Fibroblast of lung (primary cell): Measurements from ENCODE around the gene SLC22A14. TPM values are rescaled to one million over a fixed set of nuclear protein-coding genes. Genes with fewer than 3 reads are reported as not detected.

ENCODE experiments used
- DNase-seq, 2 donors: peaks; one replicate each; pipeline versions ENCODE4 v3.0.0 to v3.0.0-alpha.2; 2010; ENCODE audit warnings: low read depth in 2 of 2
- H2AFZ ChIP-seq: 2 replicates; pipeline ENCODE4 v1.5.1; 2012; ENCODE audit warnings: low read length, control low read depth, inconsistent platforms
- H3K27ac ChIP-seq: 2 replicates; pipeline ENCODE4 v1.5.1; 2011; ENCODE audit warnings: low read length, control low read depth; ENCODE audit not compliant: insufficient read depth
- H3K27me3 ChIP-seq: 2 replicates; pipeline ENCODE4 v1.5.1; 2011; ENCODE audit warnings: mild to moderate bottlenecking, low read length; ENCODE audit not compliant: control insufficient read depth, insufficient read depth
- H3K36me3 ChIP-seq: 2 replicates; pipeline ENCODE4 v1.5.1; 2011; ENCODE audit warnings: low read length; ENCODE audit not compliant: control insufficient read depth, insufficient read depth
- H3K4me1 ChIP-seq: 2 replicates; pipeline ENCODE4 v1.5.1; 2011; ENCODE audit warnings: low read length; ENCODE audit not compliant: control insufficient read depth, insufficient read depth; ENCODE audit errors: extremely low read depth
- H3K4me2 ChIP-seq: 2 replicates; pipeline ENCODE4 v1.5.1; 2011; ENCODE audit warnings: low read length, control low read depth; ENCODE audit not compliant: insufficient read depth; ENCODE audit errors: extremely low read depth
- H3K4me3 ChIP-seq, 4 experiments: fragments of 200-600 bp in 1 of 4; sonication (generic) in 1 of 4; replicated peaks in 1 of 4; 2 replicates each; pipeline ENCODE4 v1.5.1; 2011 to 2016; ENCODE audit warnings: low read length in 4 of 4, low read depth in 3 of 4, mild to moderate bottlenecking in 3 of 4, control low read depth in 2 of 4, inconsistent platforms in 1 of 4, mixed read lengths in 1 of 4; ENCODE audit not compliant: insufficient read depth in 1 of 4; ENCODE audit errors: control extremely low read depth in 1 of 4
- H3K79me2 ChIP-seq: 2 replicates; pipeline ENCODE4 v1.5.1; 2012; ENCODE audit warnings: mild to moderate bottlenecking, low read length, inconsistent platforms; ENCODE audit not compliant: control insufficient read depth, insufficient read depth
- H3K9ac ChIP-seq: 2 replicates; pipeline ENCODE4 v1.5.1; 2011; ENCODE audit warnings: mild to moderate bottlenecking, low read length, control low read depth; ENCODE audit not compliant: insufficient read depth
- H3K9me3 ChIP-seq: 2 replicates; pipeline ENCODE4 v1.5.1; 2012; ENCODE audit warnings: low read depth, low read length; ENCODE audit not compliant: control insufficient read depth, insufficient read depth
- H4K20me1 ChIP-seq: 2 replicates; pipeline ENCODE4 v1.5.1; 2011; ENCODE audit warnings: low read length; ENCODE audit not compliant: control insufficient read depth, insufficient read depth; ENCODE audit errors: extremely low read depth
- EZH2 ChIP-seq: IDR thresholded peaks from 2 replicates; pipeline ENCODE4 v1.5.1; 2012; ENCODE audit warnings: low read length, control low read depth, mild to moderate bottlenecking; ENCODE audit errors: missing control alignments
- polyA plus RNA-seq, 2 donors: library from polyadenylated mRNA; depleted of rRNA in 1 of 2; stranded (reverse) in 1 of 2; unstranded in 1 of 2; fragments of >200 nt; gene quantifications; 2 replicates each; pipeline ENCODE4 v1.2.1, GENCODE V29; 2011 to 2012; ENCODE audit warnings: missing spikeins in 1 of 2
- total RNA-seq: library from RNA; depleted of rRNA; stranded (reverse); fragments of >200 nt; gene quantifications from 2 replicates; pipeline ENCODE4 v1.2.1, GENCODE V29; 2014
- TF ChIP-seq, protein P1 (sequence below), 2 donors: IDR thresholded peaks in 1 of 2; conservative IDR thresholded peaks in 1 of 2; 1 replicate in 1 of 2; 2 replicates in 1 of 2; pipeline ENCODE4 v1.5.1; 2011 to 2012; ENCODE audit warnings: low read length in 2 of 2, control low read depth in 1 of 2, inconsistent platforms in 1 of 2, low read depth in 1 of 2, mild to moderate bottlenecking in 1 of 2

Gene SLC22A14
- total and polyA plus RNA-seq, 2 donors (not counting 1 experiment from before 2014, with no cell fraction given) = 0.17 TPM; not detected in 1

DNA sequence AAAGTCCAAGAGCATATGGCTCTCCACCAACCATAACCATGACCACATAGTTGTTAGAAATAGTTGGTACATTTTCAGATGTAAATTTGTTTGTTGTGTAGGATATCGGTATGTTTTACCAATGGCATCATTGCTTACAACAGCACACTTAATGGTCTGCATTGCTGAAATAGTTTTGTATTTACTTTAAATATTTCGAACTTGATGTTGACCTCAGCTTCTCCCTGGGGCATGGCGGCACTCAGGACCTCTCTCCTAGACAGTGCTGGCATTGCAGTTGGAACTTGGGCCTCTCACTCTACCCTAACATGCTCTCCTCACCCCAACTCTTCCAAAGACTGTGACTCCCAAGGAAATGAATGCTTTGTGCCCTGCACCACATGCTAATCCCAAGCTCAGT lies 11.5 kb upstream of the SLC22A14 start:
- no peaks in the 10 kb centered on the region for H3K9me3 ChIP-seq
- no peak for TF ChIP-seq EZH2
- TF ChIP-seq, protein P1, sequence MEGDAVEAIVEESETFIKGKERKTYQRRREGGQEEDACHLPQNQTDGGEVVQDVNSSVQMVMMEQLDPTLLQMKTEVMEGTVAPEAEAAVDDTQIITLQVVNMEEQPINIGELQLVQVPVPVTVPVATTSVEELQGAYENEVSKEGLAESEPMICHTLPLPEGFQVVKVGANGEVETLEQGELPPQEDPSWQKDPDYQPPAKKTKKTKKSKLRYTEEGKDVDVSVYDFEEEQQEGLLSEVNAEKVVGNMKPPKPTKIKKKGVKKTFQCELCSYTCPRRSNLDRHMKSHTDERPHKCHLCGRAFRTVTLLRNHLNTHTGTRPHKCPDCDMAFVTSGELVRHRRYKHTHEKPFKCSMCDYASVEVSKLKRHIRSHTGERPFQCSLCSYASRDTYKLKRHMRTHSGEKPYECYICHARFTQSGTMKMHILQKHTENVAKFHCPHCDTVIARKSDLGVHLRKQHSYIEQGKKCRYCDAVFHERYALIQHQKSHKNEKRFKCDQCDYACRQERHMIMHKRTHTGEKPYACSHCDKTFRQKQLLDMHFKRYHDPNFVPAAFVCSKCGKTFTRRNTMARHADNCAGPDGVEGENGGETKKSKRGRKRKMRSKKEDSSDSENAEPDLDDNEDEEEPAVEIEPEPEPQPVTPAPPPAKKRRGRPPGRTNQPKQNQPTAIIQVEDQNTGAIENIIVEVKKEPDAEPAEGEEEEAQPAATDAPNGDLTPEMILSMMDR (conservative IDR thresholded peaks at IDR 0.05 in 1 of 2, IDR thresholded peaks at IDR 0.05 in 1 of 2; ENCODE audit: low read depth in 1 of 2, low read length in 2 of 2) = no peak
- H3K27me3 ChIP-seq = no peaks in the 10 kb centered on the region
- DNase-seq = no peak
- no peaks in the 10 kb centered on the region for H3K36me3 ChIP-seq
- H4K20me1 ChIP-seq = no peaks in the 10 kb centered on the region
- H3K4me1 ChIP-seq = no peaks in the 10 kb centered on the region
- H3K4me3 ChIP-seq = no peak overlapping the region
- H2AFZ ChIP-seq = no peak overlapping the region
- no peak overlapping the region for H3K27ac ChIP-seq
- H3K4me2 ChIP-seq = no peak overlapping the region
- H3K9ac ChIP-seq = no peak overlapping the region
- no peaks in the 10 kb centered on the region for H3K79me2 ChIP-seq

DNA sequence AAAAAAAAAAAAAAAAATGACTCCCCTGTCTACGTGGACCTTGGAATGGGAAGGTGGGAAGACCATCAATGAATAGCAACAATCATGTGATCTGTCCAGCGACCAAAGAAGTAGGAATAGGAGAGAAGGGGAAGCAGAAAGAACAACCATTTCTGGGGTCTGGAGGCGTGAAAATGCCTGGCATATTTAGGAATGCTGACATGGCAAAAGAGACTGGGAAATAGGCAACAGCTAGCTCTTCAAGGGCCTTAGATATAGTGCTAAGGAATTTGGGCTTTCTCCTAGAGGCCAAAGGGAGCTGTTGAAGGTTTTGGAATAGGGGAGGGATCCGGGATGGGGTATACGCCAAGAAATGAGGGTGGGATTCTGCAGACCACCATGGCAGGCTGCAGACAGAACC lies 10.5 kb upstream of the SLC22A14 start:
- Histone ChIP-seq H2AFZ (no peak overlapping the region), H3K36me3 (no peaks in the 10 kb centered on the region), H3K27me3 (no peaks in the 10 kb centered on the region), H3K27ac (no peak overlapping the region), H3K4me2 (no peak overlapping the region), H4K20me1 (no peaks in the 10 kb centered on the region), H3K79me2 (no peaks in the 10 kb centered on the region), H3K9me3 (no peaks in the 10 kb centered on the region), H3K9ac (no peak overlapping the region), H3K4me3 (no peak overlapping the region), H3K4me1 (no peaks in the 10 kb centered on the region)
- TF ChIP-seq EZH2 = no peak
- TF ChIP-seq, protein P1 (conservative IDR thresholded peaks at IDR 0.05 in 1 of 2, IDR thresholded peaks at IDR 0.05 in 1 of 2; ENCODE audit: low read depth in 1 of 2, low read length in 2 of 2) = no peak
- DNase-seq = no peak

DNA sequence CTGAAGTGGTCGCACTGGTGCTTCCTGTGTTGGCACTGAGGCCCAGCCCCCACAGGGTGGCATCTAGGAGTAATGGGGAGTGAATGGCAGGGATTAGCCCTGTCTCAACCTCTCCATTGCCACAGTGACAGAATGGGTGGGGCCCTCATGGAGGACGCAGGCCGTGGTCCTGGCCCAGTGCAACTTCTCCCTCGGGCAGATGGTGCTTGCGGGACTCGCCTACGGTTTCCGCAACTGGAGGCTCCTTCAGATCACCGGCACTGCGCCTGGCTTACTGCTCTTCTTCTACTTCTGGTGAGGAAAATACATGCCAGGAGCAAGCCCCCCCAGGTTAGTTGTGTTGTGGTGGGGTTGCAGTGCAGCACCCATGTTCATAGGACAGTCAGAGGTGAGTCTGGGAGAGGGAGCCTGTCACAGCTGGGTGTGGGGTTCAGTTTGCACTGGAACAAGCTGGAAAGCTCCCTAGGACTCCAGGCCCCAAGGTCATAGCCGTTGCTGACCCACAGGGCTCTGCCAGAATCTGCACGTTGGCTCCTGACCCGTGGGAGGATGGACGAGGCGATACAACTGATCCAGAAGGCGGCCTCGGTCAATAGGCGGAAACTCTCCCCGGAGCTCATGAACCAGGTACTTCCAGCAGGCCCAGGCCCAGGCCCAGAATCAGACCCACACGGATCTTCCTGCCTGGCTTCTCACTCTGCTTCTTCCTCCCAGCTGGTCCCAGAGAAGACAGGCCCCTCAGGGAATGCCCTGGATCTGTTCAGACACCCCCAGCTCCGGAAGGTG lies 7.0 kb upstream of the SLC22A14 start:
- TF ChIP-seq EZH2 = no peak
- TF ChIP-seq, protein P1 (conservative IDR thresholded peaks at IDR 0.05 in 1 of 2, IDR thresholded peaks at IDR 0.05 in 1 of 2; ENCODE audit: low read depth in 1 of 2, low read length in 2 of 2) = no peak
- Histone ChIP-seq H3K27me3 (no peaks in the 10 kb centered on the region), H3K9ac (no peak overlapping the region), H3K4me3 (no peak overlapping the region), H4K20me1 (no peaks in the 10 kb centered on the region), H3K9me3 (no peaks in the 10 kb centered on the region), H3K4me1 (no peaks in the 10 kb centered on the region), H3K36me3 (no peaks in the 10 kb centered on the region), H3K27ac (no peak overlapping the region), H2AFZ (no peak overlapping the region), H3K79me2 (no peaks in the 10 kb centered on the region), H3K4me2 (no peak overlapping the region)
- DNase-seq = no peak
